ENCODE data around the gene FBXO27. TPM values are rescaled to one million over a fixed set of nuclear protein-coding genes. Genes with fewer than 3 reads are reported as not detected.

The FBXO27 gene
- total and polyA plus RNA-seq, 2 of the 13 experiments (the other 11 are each of a cell fraction or from before 2014, with no cell fraction given): 0.15 to 2.8 TPM

DNA sequence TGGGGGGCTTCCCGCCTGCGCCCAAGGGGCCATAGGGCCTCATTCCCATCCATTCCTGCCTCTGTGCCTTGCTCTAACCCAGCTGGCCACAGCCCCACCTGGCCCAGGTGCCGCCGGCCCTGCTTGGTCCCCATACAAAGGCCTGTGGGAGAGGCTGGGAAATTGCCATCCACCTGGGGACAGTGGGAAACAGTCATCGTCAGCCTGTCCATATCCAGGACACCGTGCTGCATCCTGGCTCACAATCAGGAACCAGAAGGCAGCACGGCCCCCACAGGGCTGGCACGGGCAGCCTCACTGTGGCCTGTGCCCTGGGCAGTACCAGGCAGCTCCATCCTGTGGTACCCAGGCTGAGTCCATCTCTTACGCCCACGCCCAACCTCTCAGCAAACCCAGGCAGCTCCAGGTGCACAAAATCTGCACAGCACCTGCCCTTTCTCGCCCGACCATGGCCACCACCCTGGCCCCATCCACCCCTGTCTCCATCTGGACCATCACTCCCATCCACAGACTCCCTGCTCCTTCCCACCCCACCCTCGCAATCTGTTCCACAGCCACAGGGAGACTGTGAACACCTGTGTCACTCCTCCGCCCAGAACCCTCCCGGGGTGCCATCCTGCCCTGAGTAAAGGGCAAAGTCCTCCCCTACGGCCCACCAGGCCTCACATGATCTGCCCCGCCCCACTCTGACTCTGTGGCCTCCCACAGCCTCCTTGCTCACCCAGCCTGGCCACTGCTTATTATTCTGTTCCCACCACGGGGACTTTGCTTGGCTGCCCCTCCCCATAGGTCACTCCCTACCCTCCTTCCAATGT, 21.1 kb upstream of the FBXO27 start (continued):
- TF ChIP-seq ASH2L (IDR thresholded peaks at IDR 0.05; ENCODE audit: insufficient read length, low read depth, low read length) (no peak), NR2F6 (IDR thresholded peaks at IDR 0.05) (no peak), NR2F6 (CRISPR knock-in tag; IDR thresholded peaks at IDR 0.05) (peak; percentile 59; the same call in 1 of the 2 replicates), ZNF232 (CRISPR knock-in tag; IDR thresholded peaks at IDR 0.05; ENCODE audit: borderline replicate concordance) (no peak), ZNF768 (CRISPR knock-in tag; IDR thresholded peaks at IDR 0.05) (no peak), ZNF883 (CRISPR knock-in tag; IDR thresholded peaks at IDR 0.05; ENCODE audit: not compliant biosample characterization) (no peak), NCOA2 (CRISPR knock-in tag; IDR thresholded peaks at IDR 0.05) (0 out of 2 replicates have a peak, but pooled peaks have one; percentile 26), KDM3A (CRISPR knock-in tag; IDR thresholded peaks at IDR 0.05; ENCODE audit: low read depth) (no peak), SALL1 (CRISPR knock-in tag; IDR thresholded peaks at IDR 0.05) (peak; percentile 76), NR1H2 (CRISPR knock-in tag; IDR thresholded peaks at IDR 0.05; ENCODE audit: borderline replicate concordance, low read depth) (no peak)
- TF ChIP-seq, protein P1, sequence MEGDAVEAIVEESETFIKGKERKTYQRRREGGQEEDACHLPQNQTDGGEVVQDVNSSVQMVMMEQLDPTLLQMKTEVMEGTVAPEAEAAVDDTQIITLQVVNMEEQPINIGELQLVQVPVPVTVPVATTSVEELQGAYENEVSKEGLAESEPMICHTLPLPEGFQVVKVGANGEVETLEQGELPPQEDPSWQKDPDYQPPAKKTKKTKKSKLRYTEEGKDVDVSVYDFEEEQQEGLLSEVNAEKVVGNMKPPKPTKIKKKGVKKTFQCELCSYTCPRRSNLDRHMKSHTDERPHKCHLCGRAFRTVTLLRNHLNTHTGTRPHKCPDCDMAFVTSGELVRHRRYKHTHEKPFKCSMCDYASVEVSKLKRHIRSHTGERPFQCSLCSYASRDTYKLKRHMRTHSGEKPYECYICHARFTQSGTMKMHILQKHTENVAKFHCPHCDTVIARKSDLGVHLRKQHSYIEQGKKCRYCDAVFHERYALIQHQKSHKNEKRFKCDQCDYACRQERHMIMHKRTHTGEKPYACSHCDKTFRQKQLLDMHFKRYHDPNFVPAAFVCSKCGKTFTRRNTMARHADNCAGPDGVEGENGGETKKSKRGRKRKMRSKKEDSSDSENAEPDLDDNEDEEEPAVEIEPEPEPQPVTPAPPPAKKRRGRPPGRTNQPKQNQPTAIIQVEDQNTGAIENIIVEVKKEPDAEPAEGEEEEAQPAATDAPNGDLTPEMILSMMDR (CRISPR knock-in tag; IDR thresholded peaks at IDR 0.05): 0 out of 2 replicates have a peak, but pooled peaks have one; percentile 18
- TF ChIP-seq, protein P2, sequence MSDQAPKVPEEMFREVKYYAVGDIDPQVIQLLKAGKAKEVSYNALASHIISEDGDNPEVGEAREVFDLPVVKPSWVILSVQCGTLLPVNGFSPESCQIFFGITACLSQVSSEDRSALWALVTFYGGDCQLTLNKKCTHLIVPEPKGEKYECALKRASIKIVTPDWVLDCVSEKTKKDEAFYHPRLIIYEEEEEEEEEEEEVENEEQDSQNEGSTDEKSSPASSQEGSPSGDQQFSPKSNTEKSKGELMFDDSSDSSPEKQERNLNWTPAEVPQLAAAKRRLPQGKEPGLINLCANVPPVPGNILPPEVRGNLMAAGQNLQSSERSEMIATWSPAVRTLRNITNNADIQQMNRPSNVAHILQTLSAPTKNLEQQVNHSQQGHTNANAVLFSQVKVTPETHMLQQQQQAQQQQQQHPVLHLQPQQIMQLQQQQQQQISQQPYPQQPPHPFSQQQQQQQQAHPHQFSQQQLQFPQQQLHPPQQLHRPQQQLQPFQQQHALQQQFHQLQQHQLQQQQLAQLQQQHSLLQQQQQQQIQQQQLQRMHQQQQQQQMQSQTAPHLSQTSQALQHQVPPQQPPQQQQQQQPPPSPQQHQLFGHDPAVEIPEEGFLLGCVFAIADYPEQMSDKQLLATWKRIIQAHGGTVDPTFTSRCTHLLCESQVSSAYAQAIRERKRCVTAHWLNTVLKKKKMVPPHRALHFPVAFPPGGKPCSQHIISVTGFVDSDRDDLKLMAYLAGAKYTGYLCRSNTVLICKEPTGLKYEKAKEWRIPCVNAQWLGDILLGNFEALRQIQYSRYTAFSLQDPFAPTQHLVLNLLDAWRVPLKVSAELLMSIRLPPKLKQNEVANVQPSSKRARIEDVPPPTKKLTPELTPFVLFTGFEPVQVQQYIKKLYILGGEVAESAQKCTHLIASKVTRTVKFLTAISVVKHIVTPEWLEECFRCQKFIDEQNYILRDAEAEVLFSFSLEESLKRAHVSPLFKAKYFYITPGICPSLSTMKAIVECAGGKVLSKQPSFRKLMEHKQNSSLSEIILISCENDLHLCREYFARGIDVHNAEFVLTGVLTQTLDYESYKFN (CRISPR knock-in tag; conservative IDR thresholded peaks at IDR 0.05): peak; percentile 79
- TF ChIP-seq, protein P3, sequence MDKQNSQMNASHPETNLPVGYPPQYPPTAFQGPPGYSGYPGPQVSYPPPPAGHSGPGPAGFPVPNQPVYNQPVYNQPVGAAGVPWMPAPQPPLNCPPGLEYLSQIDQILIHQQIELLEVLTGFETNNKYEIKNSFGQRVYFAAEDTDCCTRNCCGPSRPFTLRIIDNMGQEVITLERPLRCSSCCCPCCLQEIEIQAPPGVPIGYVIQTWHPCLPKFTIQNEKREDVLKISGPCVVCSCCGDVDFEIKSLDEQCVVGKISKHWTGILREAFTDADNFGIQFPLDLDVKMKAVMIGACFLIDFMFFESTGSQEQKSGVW (CRISPR knock-in tag; IDR thresholded peaks at IDR 0.05; ENCODE audit: borderline replicate concordance): no peak
- TF ChIP-seq, protein P4, sequence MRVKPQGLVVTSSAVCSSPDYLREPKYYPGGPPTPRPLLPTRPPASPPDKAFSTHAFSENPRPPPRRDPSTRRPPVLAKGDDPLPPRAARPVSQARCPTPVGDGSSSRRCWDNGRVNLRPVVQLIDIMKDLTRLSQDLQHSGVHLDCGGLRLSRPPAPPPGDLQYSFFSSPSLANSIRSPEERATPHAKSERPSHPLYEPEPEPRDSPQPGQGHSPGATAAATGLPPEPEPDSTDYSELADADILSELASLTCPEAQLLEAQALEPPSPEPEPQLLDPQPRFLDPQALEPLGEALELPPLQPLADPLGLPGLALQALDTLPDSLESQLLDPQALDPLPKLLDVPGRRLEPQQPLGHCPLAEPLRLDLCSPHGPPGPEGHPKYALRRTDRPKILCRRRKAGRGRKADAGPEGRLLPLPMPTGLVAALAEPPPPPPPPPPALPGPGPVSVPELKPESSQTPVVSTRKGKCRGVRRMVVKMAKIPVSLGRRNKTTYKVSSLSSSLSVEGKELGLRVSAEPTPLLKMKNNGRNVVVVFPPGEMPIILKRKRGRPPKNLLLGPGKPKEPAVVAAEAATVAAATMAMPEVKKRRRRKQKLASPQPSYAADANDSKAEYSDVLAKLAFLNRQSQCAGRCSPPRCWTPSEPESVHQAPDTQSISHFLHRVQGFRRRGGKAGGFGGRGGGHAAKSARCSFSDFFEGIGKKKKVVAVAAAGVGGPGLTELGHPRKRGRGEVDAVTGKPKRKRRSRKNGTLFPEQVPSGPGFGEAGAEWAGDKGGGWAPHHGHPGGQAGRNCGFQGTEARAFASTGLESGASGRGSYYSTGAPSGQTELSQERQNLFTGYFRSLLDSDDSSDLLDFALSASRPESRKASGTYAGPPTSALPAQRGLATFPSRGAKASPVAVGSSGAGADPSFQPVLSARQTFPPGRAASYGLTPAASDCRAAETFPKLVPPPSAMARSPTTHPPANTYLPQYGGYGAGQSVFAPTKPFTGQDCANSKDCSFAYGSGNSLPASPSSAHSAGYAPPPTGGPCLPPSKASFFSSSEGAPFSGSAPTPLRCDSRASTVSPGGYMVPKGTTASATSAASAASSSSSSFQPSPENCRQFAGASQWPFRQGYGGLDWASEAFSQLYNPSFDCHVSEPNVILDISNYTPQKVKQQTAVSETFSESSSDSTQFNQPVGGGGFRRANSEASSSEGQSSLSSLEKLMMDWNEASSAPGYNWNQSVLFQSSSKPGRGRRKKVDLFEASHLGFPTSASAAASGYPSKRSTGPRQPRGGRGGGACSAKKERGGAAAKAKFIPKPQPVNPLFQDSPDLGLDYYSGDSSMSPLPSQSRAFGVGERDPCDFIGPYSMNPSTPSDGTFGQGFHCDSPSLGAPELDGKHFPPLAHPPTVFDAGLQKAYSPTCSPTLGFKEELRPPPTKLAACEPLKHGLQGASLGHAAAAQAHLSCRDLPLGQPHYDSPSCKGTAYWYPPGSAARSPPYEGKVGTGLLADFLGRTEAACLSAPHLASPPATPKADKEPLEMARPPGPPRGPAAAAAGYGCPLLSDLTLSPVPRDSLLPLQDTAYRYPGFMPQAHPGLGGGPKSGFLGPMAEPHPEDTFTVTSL (CRISPR knock-in tag; IDR thresholded peaks at IDR 0.05; ENCODE audit: borderline replicate concordance): 0 out of 2 replicates have a peak, but pooled peaks have one; percentile 38
